ENCODE measurements around the gene GRM7. TPM values are rescaled to one million over a fixed set of nuclear protein-coding genes. Genes with fewer than 3 reads are reported as not detected.

GRM7 gene
- total RNA-seq, 2 donors from 2014 or later: 0.96 to 1.5 TPM

- no peaks in the 10 kb centered on the region for H3K27me3 ChIP-seq (replicated peaks; ENCODE audit: insufficient read depth)
- TF ChIP-seq POLR2AphosphoS5 (IDR thresholded peaks at IDR 0.05) (no peak), POLR2A (IDR thresholded peaks at IDR 0.05) (no peak), CTCF (IDR thresholded peaks at IDR 0.05) (no peak)
- 68% methylated on average over 4 of the region's 4 CpGs for WGBS
- intact Hi-C loops (cut with DNase I): no loop called here
- no peaks in the 10 kb centered on the region for H3K9me3 ChIP-seq
- no peak overlapping the region for H3K27ac ChIP-seq
- DNase-seq (ENCODE audit: low spot score): no peak
- H3K36me3 ChIP-seq: no peaks in the 10 kb centered on the region
- no peak overlapping the region for H3K4me3 ChIP-seq
- H3K4me1 ChIP-seq (replicated peaks): no peaks in the 10 kb centered on the region
Measured at GRCh38 chr3:7265736-7266135, 404.8 kb downstream of the GRM7 start.

- Histone ChIP-seq H3K4me1 (replicated peaks) (no peaks in the 10 kb centered on the region), H3K27me3 (replicated peaks; ENCODE audit: insufficient read depth) (no peaks in the 10 kb centered on the region), H3K27ac (no peak overlapping the region), H3K4me3 (no peak overlapping the region), H3K9me3 (no peaks in the 10 kb centered on the region), H3K36me3 (no peaks in the 10 kb centered on the region)
- DNase-seq (ENCODE audit: low spot score): no peak
- intact Hi-C loops (cut with DNase I): no loop called here
- WGBS: 60% methylated on average over 1 of the region's 1 CpG
- TF ChIP-seq POLR2AphosphoS5 (IDR thresholded peaks at IDR 0.05) (no peak), CTCF (IDR thresholded peaks at IDR 0.05) (no peak), POLR2A (IDR thresholded peaks at IDR 0.05) (no peak)
Measured at GRCh38 chr3:7266551-7266950, 405.6 kb downstream of the GRM7 start.

- Histone ChIP-seq H3K36me3 (no peaks in the 10 kb centered on the region), H3K27ac (no peak overlapping the region), H3K4me1 (replicated peaks) (no peaks in the 10 kb centered on the region), H3K4me3 (no peak overlapping the region), H3K9me3 (no peaks in the 10 kb centered on the region), H3K27me3 (replicated peaks; ENCODE audit: insufficient read depth) (no peaks in the 10 kb centered on the region)
- 84% methylated on average over 5 of the region's 5 CpGs for WGBS
- intact Hi-C loops (cut with DNase I): no loop called here
- no peak for TF ChIP-seq POLR2AphosphoS5 (IDR thresholded peaks at IDR 0.05)
- TF ChIP-seq POLR2A (IDR thresholded peaks at IDR 0.05): no peak
- no peak for TF ChIP-seq CTCF (IDR thresholded peaks at IDR 0.05)
- DNase-seq (ENCODE audit: low spot score): no peak
Measured at GRCh38 chr3:7270731-7271130, 409.8 kb downstream of the GRM7 start.

- 66% methylated on average over 3 of the region's 3 CpGs for WGBS
- H3K4me3 ChIP-seq: no peak overlapping the region
Measured at GRCh38 chr3:7271631-7272030, 410.7 kb downstream of the GRM7 start.

More at GRCh38 chr3:7271631-7272030, 410.7 kb downstream of the GRM7 start:
- Histone ChIP-seq H3K9me3 (no peaks in the 10 kb centered on the region), H3K36me3 (no peaks in the 10 kb centered on the region), H3K4me1 (replicated peaks) (no peaks in the 10 kb centered on the region), H3K27ac (no peak overlapping the region), H3K27me3 (replicated peaks; ENCODE audit: insufficient read depth) (no peaks in the 10 kb centered on the region)
- no peak for DNase-seq (ENCODE audit: low spot score)
- no peak for TF ChIP-seq POLR2AphosphoS5 (IDR thresholded peaks at IDR 0.05)
- TF ChIP-seq CTCF (IDR thresholded peaks at IDR 0.05): no peak
- TF ChIP-seq POLR2A (IDR thresholded peaks at IDR 0.05): no peak
- intact Hi-C loops (cut with DNase I): no loop called here
